A673 (cell line): ENCODE measurements around the gene PSMG4.

ENCODE experiments used
- EZH2 ChIP-seq: fragments of 200-600 bp; sonication (generic); IDR thresholded peaks from 2 replicates; pipeline ENCODE4 v1.6.1; 2017; ENCODE audit warnings: borderline replicate concordance, low read depth, mild to moderate bottlenecking, mixed read lengths, antibody characterized with exemption, low read length; ENCODE audit not compliant: poor library complexity, severe bottlenecking
- TF ChIP-seq, protein P1 (sequence below): fragments of 300-800, 200-600 bp; sonication (generic); conservative IDR thresholded peaks from 2 replicates; pipeline ENCODE4 v1.5.1; 2017; ENCODE audit warnings: low read depth, mild to moderate bottlenecking, antibody characterized with exemption, low read length, moderate library complexity, mixed read lengths

DNA sequence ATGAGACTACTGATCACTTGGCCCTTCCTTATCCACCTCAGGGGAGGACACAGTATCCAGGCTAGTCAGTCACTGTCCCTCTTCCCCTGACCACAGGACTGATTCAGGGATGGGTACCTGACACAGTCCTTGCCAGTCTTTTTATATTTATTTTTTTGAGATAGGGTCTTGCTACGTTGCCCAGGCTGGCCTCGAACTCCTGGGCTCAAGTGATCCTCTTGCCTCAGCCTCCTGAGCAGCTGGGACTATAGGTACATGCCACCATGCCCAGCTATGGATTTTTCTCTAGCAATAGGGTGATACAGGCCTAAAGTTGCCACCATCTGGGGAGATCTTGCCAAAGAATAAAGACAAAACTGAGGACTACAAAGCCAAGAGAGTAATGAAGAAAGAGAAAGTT lies 41.5 kb upstream of the PSMG4 start:
- TF ChIP-seq, protein P1, sequence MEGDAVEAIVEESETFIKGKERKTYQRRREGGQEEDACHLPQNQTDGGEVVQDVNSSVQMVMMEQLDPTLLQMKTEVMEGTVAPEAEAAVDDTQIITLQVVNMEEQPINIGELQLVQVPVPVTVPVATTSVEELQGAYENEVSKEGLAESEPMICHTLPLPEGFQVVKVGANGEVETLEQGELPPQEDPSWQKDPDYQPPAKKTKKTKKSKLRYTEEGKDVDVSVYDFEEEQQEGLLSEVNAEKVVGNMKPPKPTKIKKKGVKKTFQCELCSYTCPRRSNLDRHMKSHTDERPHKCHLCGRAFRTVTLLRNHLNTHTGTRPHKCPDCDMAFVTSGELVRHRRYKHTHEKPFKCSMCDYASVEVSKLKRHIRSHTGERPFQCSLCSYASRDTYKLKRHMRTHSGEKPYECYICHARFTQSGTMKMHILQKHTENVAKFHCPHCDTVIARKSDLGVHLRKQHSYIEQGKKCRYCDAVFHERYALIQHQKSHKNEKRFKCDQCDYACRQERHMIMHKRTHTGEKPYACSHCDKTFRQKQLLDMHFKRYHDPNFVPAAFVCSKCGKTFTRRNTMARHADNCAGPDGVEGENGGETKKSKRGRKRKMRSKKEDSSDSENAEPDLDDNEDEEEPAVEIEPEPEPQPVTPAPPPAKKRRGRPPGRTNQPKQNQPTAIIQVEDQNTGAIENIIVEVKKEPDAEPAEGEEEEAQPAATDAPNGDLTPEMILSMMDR = no peak
- no peak for TF ChIP-seq EZH2
